Stimulated activated CD8-positive, alpha-beta memory T cell treated with anti-CD3 and anti-CD28 coated beads, Interleukin-15, amount 100 ng/mL, for 4 hours (primary cell): Measurements from ENCODE around the gene CPPED1.

ENCODE experiments used
- DNase-seq, 2 donors: peaks; one replicate each; pipeline ENCODE4 v3.0.0-alpha.2; 2020; ENCODE audit warnings: low read depth in 2 of 2

CPPED1 gene

GRCh38 chr16:12682432-12683165 is 121.1 kb downstream of the CPPED1 start:
- no peak for DNase-seq

GRCh38 chr16:12681653-12682052 is 122.0 kb downstream of the CPPED1 start:
- DNase-seq: no peak

- no peak for DNase-seq
Observed at GRCh38 chr16:12680531-12680930, 123.2 kb downstream of the CPPED1 start.

- DNase-seq: no peak
Observed at GRCh38 chr16:12679660-12680272, 123.9 kb downstream of the CPPED1 start.

GRCh38 chr16:12678983-12679382 is 124.7 kb downstream of the CPPED1 start:
- DNase-seq: no peak

- no peak for DNase-seq
Observed at GRCh38 chr16:12677502-12677901, 126.2 kb downstream of the CPPED1 start.

- DNase-seq: no peak
Observed at GRCh38 chr16:12675852-12676251, 127.8 kb downstream of the CPPED1 start.

GRCh38 chr16:12675046-12675445 is 128.6 kb downstream of the CPPED1 start:
- DNase-seq: no peak

GRCh38 chr16:12674524-12674923 is 129.2 kb downstream of the CPPED1 start:
- no peak for DNase-seq

GRCh38 chr16:12674071-12674470 is 129.6 kb downstream of the CPPED1 start:
- DNase-seq: no peak

GRCh38 chr16:12673466-12673865 is 130.2 kb downstream of the CPPED1 start:
- no peak for DNase-seq

- DNase-seq: no peak
Observed at GRCh38 chr16:12672986-12673385, 130.7 kb downstream of the CPPED1 start.

GRCh38 chr16:12669908-12670307 is 133.8 kb downstream of the CPPED1 start:
- no peak for DNase-seq

GRCh38 chr16:12667909-12668308 is 135.8 kb downstream of the CPPED1 start:
- no peak for DNase-seq

- DNase-seq: no peak
Observed at GRCh38 chr16:12664164-12664733, 139.4 kb downstream of the CPPED1 start.

- DNase-seq: no peak
Observed at GRCh38 chr16:12661656-12662172, 142.0 kb downstream of the CPPED1 start.

- no peak for DNase-seq
Observed at GRCh38 chr16:12659871-12660270, 143.8 kb downstream of the CPPED1 start.

GRCh38 chr16:12658506-12658905 is 145.2 kb downstream of the CPPED1 start:
- no peak for DNase-seq

- no peak for DNase-seq
Observed at GRCh38 chr16:12655537-12655936, 148.2 kb downstream of the CPPED1 start.

- DNase-seq: no peak
Observed at GRCh38 chr16:12653820-12654392, 149.8 kb downstream of the CPPED1 start.

- DNase-seq: no peak
Observed at GRCh38 chr16:12652924-12653323, 150.8 kb downstream of the CPPED1 start.

- no peak for DNase-seq
Observed at GRCh38 chr16:12651765-12652512, 151.7 kb downstream of the CPPED1 start.
